ENCODE data around the gene KCNMA1. TPM values are rescaled to one million over a fixed set of nuclear protein-coding genes. Genes with fewer than 3 reads are reported as not detected.

The KCNMA1 gene
- polyA plus RNA-seq, 1 of the 3 experiments (the other 2 are of a cell fraction) = 107 TPM

DNA sequence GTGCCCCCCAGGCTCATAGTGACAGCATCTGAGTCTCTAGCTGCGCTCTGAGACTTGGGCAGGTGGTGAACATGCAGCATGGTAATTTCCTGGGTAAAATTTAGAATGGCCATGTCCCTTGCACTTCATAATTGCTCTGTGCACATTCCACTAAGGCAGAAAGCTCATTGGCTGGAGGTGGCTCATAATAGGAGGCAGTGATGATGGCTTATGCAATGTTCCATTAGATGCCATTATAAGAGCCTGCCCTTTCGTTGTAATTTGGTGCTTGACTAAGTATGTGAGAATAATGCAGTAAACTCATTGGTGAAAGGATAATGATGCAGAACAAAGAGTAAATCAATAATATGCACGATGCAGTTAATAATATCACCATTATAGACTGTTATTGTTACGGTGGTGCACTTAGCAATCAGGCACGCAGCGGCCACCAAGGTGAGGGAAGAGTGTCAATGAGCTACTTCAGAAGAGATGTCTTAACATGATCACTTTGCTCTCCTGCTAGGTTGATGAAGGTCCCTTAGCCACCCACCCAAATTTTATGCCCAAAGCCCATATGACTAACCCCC lies 545.9 kb downstream of the KCNMA1 start:
- ChIA-PET CTCF (interaction anchor here (1.4 to 2.1 kb wide), 3 partner anchors 87 to 1856 kb away, joined by 3 to 7 read pairs (median 4); partner anchors contain the start of gene COMTD1), POLR2A (interaction anchor here (2.3 to 2.5 kb wide), 2 partner anchors 19 to 121 kb away, joined by 7 to 15 read pairs; no protein-coding TSS in a partner anchor)
- no peak overlapping the region for H3K4me2 ChIP-seq
- H3K4me3 ChIP-seq (ENCODE audit: low read depth in 2 of 2, low read length in 1 of 2) = no peak overlapping the region
- no peaks in the 10 kb centered on the region for H3K9me2 ChIP-seq
- H3K9ac ChIP-seq = no peak overlapping the region
- H3F3A ChIP-seq (replicated peaks; ENCODE audit: insufficient read depth) = no peaks in the 10 kb centered on the region
- no peaks in the 10 kb centered on the region for H3K9me3 ChIP-seq
- H2AFZ ChIP-seq (ENCODE audit: low read depth) = no peak overlapping the region
- H3K27me3 ChIP-seq (ENCODE audit: insufficient read depth) = no peaks in the 10 kb centered on the region
- TF ChIP-seq GATA2 (CRISPR knock-in tag; IDR thresholded peaks at IDR 0.05) (no peak), CHD2 (IDR thresholded peaks at IDR 0.05; ENCODE audit: low read length, partially characterized antibody) (no peak), FOSL2 (IDR thresholded peaks at IDR 0.05; ENCODE audit: borderline replicate concordance, low read depth) (no peak), MEF2A (IDR thresholded peaks at IDR 0.05; ENCODE audit: borderline replicate concordance, low read depth) (no peak), NFIC (IDR thresholded peaks at IDR 0.05; ENCODE audit: borderline replicate concordance) (no peak), ELF1 (IDR thresholded peaks at IDR 0.05) (no peak), RFX5 (IDR thresholded peaks at IDR 0.05; ENCODE audit: low read length) (no peak), SIN3A (IDR thresholded peaks at IDR 0.05; ENCODE audit: borderline replicate concordance, low read depth, low read length) (no peak), RCOR1 (IDR thresholded peaks at IDR 0.05; ENCODE audit: low read length) (no peak), POLR2AphosphoS5 (IDR thresholded peaks at IDR 0.05; ENCODE audit: low read depth, low read length) (no peak), FOXM1 (IDR thresholded peaks at IDR 0.05; ENCODE audit: low read depth) (no peak)
- TF ChIP-seq, protein P1, sequence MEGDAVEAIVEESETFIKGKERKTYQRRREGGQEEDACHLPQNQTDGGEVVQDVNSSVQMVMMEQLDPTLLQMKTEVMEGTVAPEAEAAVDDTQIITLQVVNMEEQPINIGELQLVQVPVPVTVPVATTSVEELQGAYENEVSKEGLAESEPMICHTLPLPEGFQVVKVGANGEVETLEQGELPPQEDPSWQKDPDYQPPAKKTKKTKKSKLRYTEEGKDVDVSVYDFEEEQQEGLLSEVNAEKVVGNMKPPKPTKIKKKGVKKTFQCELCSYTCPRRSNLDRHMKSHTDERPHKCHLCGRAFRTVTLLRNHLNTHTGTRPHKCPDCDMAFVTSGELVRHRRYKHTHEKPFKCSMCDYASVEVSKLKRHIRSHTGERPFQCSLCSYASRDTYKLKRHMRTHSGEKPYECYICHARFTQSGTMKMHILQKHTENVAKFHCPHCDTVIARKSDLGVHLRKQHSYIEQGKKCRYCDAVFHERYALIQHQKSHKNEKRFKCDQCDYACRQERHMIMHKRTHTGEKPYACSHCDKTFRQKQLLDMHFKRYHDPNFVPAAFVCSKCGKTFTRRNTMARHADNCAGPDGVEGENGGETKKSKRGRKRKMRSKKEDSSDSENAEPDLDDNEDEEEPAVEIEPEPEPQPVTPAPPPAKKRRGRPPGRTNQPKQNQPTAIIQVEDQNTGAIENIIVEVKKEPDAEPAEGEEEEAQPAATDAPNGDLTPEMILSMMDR (IDR thresholded peaks at IDR 0.05) = no peak
- TF ChIP-seq, protein P2, sequence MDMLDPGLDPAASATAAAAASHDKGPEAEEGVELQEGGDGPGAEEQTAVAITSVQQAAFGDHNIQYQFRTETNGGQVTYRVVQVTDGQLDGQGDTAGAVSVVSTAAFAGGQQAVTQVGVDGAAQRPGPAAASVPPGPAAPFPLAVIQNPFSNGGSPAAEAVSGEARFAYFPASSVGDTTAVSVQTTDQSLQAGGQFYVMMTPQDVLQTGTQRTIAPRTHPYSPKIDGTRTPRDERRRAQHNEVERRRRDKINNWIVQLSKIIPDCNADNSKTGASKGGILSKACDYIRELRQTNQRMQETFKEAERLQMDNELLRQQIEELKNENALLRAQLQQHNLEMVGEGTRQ (IDR thresholded peaks at IDR 0.05; ENCODE audit: borderline replicate concordance, low read depth, low read length) = no peak
- TF ChIP-seq, protein P3, sequence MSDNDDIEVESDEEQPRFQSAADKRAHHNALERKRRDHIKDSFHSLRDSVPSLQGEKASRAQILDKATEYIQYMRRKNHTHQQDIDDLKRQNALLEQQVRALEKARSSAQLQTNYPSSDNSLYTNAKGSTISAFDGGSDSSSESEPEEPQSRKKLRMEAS (IDR thresholded peaks at IDR 0.05; ENCODE audit: low read depth) = no peak
- TF ChIP-seq, protein P4, sequence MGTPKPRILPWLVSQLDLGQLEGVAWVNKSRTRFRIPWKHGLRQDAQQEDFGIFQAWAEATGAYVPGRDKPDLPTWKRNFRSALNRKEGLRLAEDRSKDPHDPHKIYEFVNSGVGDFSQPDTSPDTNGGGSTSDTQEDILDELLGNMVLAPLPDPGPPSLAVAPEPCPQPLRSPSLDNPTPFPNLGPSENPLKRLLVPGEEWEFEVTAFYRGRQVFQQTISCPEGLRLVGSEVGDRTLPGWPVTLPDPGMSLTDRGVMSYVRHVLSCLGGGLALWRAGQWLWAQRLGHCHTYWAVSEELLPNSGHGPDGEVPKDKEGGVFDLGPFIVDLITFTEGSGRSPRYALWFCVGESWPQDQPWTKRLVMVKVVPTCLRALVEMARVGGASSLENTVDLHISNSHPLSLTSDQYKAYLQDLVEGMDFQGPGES (IDR thresholded peaks at IDR 0.05; ENCODE audit: low read depth, low read length) = no peak
- TF ChIP-seq, protein P5, sequence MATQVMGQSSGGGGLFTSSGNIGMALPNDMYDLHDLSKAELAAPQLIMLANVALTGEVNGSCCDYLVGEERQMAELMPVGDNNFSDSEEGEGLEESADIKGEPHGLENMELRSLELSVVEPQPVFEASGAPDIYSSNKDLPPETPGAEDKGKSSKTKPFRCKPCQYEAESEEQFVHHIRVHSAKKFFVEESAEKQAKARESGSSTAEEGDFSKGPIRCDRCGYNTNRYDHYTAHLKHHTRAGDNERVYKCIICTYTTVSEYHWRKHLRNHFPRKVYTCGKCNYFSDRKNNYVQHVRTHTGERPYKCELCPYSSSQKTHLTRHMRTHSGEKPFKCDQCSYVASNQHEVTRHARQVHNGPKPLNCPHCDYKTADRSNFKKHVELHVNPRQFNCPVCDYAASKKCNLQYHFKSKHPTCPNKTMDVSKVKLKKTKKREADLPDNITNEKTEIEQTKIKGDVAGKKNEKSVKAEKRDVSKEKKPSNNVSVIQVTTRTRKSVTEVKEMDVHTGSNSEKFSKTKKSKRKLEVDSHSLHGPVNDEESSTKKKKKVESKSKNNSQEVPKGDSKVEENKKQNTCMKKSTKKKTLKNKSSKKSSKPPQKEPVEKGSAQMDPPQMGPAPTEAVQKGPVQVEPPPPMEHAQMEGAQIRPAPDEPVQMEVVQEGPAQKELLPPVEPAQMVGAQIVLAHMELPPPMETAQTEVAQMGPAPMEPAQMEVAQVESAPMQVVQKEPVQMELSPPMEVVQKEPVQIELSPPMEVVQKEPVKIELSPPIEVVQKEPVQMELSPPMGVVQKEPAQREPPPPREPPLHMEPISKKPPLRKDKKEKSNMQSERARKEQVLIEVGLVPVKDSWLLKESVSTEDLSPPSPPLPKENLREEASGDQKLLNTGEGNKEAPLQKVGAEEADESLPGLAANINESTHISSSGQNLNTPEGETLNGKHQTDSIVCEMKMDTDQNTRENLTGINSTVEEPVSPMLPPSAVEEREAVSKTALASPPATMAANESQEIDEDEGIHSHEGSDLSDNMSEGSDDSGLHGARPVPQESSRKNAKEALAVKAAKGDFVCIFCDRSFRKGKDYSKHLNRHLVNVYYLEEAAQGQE (IDR thresholded peaks at IDR 0.05; ENCODE audit: low read depth, low read length) = no peak
- TF ChIP-seq, protein P6, sequence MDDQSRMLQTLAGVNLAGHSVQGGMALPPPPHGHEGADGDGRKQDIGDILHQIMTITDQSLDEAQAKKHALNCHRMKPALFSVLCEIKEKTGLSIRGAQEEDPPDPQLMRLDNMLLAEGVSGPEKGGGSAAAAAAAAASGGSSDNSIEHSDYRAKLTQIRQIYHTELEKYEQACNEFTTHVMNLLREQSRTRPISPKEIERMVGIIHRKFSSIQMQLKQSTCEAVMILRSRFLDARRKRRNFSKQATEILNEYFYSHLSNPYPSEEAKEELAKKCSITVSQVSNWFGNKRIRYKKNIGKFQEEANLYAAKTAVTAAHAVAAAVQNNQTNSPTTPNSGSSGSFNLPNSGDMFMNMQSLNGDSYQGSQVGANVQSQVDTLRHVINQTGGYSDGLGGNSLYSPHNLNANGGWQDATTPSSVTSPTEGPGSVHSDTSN (IDR thresholded peaks at IDR 0.05) = no peak
- TF ChIP-seq, protein P7, sequence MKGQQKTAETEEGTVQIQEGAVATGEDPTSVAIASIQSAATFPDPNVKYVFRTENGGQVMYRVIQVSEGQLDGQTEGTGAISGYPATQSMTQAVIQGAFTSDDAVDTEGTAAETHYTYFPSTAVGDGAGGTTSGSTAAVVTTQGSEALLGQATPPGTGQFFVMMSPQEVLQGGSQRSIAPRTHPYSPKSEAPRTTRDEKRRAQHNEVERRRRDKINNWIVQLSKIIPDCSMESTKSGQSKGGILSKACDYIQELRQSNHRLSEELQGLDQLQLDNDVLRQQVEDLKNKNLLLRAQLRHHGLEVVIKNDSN (IDR thresholded peaks at IDR 0.05; ENCODE audit: borderline replicate concordance, low read depth) = no peak
- TF ChIP-seq, protein P8, sequence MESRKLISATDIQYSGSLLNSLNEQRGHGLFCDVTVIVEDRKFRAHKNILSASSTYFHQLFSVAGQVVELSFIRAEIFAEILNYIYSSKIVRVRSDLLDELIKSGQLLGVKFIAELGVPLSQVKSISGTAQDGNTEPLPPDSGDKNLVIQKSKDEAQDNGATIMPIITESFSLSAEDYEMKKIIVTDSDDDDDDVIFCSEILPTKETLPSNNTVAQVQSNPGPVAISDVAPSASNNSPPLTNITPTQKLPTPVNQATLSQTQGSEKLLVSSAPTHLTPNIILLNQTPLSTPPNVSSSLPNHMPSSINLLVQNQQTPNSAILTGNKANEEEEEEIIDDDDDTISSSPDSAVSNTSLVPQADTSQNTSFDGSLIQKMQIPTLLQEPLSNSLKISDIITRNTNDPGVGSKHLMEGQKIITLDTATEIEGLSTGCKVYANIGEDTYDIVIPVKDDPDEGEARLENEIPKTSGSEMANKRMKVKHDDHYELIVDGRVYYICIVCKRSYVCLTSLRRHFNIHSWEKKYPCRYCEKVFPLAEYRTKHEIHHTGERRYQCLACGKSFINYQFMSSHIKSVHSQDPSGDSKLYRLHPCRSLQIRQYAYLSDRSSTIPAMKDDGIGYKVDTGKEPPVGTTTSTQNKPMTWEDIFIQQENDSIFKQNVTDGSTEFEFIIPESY (IDR thresholded peaks at IDR 0.05; ENCODE audit: borderline replicate concordance, low read depth) = no peak
- no peaks in the 10 kb centered on the region for H3K79me2 ChIP-seq (ENCODE audit: insufficient read depth)
- H4K20me1 ChIP-seq (ENCODE audit: insufficient read depth) = no peaks in the 10 kb centered on the region
- 94% methylated on average over 6 of the region's 6 CpGs for WGBS (ENCODE audit: low lambda C conversion rate)
- DNase-seq = no peak
- H3K27ac ChIP-seq (ENCODE audit: low read depth in 2 of 2, low read length in 1 of 2) = peak overlapping the region in 1 of 2 experiments; percentile 100; a peak in 2 of 4 replicates
- peaks cover 0 to 38% of the 10 kb centered on the region in 2 experiments; a peak in 2 of 4 replicates for H3K4me1 ChIP-seq (ENCODE audit: control insufficient read depth in 1 of 2, insufficient read depth in 2 of 2, low read depth in 1 of 2, low read length in 1 of 2)
- peaks cover 3 to 30% of the 10 kb centered on the region in 2 experiments for H3K36me3 ChIP-seq (replicated peaks in 1 of 2; ENCODE audit: control insufficient read depth in 1 of 2, insufficient read depth in 2 of 2, low read length in 1 of 2)

Measured in SK-N-SH (cell line).